HG03159 (cell line): ENCODE data around the gene SSBP2.

Experiments used
- ATAC-seq: cut with Tn5 transposase; IDR thresholded peaks from one replicate; pipeline ENCODE4 v1.9.1; 2021; ENCODE audit warnings: mild to moderate bottlenecking, moderate library complexity; ENCODE audit not compliant: unreplicated experiment

Gene SSBP2

DNA sequence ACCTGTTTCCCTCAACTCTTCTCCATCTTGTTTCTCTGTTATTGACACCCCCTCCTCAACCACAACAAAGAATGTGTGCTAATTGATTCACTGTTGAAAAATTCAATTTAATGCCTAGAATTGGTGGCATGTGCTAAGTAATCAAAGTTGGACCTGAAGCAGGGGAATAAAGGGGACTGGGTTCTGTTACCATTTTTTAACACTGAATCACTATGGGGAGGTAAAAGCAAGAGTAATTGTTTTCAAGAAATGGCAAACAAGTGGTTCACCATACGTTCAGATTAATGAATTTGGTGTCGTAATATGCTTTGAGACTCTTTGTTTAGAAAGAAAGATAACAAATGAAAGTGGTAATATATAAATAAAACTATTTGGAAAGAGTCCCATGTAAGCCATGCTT lies 17.0 kb upstream of the SSBP2 start:
- no peak for ATAC-seq

- ATAC-seq: no peak
These were observed 16.2 kb upstream of the SSBP2 start for GRCh38 chr5:81767097-81767496.

GRCh38 chr5:81766611-81767010 lies 15.7 kb upstream of the SSBP2 start:
- ATAC-seq: no peak

DNA sequence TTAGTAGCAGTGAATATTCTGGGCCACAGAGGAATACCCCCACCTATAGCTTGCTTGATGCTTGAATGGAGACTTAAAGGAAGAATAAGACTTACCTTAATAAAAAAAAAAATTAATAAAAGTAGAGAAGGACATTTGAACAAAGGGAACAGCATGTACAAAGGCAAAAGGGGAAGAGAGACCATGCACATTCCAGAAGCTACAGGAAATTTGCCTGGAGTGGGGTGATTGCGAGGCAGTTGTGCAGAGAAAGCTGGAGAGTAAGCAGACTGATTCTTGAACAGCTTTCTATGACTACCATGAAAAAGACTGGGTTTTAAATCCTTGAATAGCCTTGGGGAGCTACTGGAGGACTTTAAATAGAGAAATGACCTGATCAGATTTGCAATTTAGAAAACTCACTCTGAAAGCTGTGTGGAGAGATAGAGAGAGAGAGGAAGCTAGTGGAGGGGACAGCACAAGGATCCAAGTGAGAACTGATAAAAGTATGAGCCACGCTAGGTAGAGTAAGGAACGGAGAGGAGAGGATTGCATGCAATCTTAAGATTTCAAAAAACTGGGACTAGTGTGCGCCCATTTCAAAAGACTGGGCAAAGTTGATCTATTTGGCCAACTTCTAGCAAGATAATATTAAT lies 12.5 kb upstream of the SSBP2 start:
- no peak for ATAC-seq

GRCh38 chr5:81762853-81763252 lies 12.0 kb upstream of the SSBP2 start:
- no peak for ATAC-seq

DNA sequence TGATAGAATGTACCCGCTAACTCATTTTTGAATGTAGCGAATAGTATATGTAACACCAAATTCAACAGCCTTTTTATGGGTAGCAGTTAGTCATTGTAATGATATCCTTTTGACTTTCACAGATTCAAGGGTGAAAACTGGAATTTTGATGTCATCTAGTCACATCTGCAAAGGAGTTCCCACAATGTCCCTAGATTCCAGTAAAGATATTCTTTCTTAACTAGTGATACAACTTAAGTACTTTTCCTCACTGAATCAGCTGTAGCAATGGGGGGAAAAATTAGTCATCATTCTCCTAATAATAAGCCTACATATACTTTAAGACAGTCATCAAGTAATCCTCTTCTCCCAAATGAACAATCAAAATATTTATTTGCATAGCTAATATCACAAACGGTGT lies 11.5 kb upstream of the SSBP2 start:
- no peak for ATAC-seq

GRCh38 chr5:81761970-81762369 lies 11.1 kb upstream of the SSBP2 start:
- ATAC-seq: no peak

DNA sequence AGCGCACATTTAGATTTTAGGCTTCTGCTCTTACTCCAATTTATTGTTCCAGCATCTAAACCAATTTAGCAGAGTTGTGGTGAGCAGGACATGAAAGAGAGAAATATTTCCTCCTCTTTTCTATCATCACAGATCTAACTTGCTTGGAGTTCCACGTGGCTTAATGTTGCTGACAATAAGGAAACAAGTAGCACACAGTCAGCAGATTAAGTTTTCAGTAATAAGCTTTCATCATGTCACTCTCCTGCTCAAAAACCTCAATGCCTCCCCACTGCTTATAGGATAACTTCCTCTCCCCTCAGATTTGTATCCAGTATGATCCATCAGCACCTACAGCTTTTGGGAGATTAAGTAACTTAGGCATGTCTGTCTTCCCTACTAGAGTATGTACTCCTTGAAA lies 10.4 kb upstream of the SSBP2 start:
- no peak for ATAC-seq

GRCh38 chr5:81760521-81760920 lies 9.6 kb upstream of the SSBP2 start:
- no peak for ATAC-seq

- ATAC-seq: no peak
These were observed 8.7 kb upstream of the SSBP2 start for GRCh38 chr5:81759632-81760005.

DNA sequence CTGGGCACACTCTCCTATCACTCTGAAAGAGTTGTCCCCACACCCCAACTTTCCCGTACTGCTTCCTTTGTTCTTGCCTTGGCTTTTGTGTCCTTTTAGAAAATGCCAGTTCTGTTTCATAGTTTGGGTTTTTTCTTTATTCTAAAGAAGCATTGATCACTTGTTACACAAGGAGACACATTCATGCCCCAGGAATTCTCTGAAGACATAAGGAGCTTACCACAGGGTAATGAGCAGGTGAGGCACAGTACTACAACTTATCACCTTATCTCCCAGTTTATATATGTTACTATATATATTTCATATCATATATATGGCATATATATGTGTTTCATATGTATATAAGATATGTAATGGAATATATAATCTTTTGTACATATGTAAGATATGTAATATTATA lies 6.5 kb upstream of the SSBP2 start:
- no peak for ATAC-seq

DNA sequence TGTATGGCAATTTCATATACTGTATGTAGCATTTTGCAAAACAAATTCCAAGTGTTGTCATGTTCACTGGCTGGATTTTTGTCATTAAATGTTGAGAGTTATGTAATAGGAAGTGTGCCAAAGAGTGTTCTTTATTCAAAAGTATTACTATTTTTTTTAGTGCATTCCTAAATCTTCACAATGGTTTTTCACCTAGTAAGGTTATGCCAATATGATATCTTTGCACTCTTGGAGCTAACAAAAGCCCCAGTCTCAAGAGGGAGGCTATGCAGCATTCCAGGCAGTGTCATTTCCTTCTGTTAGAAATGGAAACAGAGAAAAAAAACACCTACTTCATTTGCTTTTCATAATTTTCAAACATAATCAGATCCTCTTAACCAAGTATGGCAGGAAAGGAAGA lies 5.1 kb upstream of the SSBP2 start:
- ATAC-seq: no peak

DNA sequence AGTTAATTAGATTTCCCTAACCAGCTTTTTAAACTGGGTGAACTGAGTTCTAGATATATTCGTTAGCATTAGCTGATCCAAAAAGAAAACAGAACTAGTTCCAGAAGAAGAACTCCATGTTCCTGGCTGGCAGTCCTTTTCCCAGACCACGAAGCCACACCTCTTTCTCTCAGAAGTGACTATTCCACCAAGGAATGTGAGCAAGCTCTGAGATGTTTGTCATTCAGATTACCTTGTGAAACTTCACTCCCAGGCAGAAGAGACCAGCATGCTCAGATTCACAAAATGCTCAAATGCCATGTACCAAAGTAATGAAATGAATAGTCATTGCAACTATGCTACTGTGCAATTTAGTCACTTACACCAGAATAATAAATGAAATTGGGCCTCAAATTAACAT lies 4.4 kb upstream of the SSBP2 start:
- ATAC-seq: no peak

- ATAC-seq: no peak
These were observed 3.7 kb upstream of the SSBP2 start for GRCh38 chr5:81754621-81755020.

DNA sequence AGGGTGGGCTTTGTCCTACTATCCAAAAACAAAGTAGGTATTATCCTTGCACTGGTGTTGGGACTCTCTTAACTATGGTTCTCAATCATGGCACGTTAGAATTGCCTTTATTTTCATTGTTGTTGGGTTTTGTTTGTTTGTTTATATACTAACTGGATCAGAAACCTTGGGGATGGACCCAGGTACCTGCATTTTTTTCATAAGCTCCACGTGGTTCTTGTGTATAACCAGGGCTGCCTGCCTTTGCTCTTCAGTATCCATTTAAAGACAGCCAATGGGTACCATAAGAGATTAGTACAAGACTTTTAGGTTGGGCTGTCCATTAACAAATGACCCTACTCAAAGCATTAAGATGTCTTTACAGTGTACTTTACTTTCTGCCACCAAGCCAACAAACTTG lies 2.5 kb upstream of the SSBP2 start:
- no peak for ATAC-seq

GRCh38 chr5:81752644-81752963 lies 1.7 kb upstream of the SSBP2 start:
- ATAC-seq: no peak

DNA sequence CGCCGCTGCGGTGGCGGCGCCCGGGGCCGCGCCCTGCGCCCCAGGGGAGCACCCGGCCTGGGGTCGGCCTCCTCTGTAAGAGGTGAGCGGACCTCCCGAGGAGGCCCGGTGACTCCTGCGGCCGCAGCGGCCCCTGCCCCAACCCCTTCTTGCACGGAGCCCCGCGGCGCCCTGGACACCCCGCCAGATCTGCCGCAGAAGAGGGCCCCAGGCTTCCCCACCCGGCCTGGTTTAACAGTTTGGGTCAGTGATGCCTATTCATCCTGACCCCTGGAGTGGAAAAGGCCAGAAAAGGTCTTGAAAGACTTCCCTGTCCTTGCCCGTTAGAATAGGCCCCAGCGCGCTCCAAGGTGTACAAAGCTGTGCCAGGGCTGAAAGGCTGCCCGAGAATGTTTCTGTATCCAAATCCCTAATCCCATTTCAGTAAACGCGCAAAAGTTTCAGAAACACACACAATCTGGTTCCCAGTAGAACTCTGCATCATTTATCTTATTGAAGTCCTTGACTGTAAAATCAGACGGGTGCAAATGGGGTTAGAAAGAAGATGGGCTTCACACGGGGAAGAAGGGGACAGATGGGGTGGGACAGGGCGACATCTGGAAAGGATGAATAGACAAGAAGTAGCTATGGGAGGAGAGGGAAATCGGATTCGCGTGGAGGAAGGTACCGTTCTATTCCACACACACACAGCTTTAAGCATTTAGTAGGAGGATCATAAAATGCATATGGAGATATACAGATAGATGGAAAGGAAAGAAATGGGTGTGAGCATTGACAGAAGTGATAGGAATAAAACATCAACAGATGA lies 1.1 kb upstream of the SSBP2 start:
- ATAC-seq: no peak

- peak; percentile 25 for ATAC-seq
These were observed 439 bp downstream of the SSBP2 start for GRCh38 chr5:81750308-81751008.

DNA sequence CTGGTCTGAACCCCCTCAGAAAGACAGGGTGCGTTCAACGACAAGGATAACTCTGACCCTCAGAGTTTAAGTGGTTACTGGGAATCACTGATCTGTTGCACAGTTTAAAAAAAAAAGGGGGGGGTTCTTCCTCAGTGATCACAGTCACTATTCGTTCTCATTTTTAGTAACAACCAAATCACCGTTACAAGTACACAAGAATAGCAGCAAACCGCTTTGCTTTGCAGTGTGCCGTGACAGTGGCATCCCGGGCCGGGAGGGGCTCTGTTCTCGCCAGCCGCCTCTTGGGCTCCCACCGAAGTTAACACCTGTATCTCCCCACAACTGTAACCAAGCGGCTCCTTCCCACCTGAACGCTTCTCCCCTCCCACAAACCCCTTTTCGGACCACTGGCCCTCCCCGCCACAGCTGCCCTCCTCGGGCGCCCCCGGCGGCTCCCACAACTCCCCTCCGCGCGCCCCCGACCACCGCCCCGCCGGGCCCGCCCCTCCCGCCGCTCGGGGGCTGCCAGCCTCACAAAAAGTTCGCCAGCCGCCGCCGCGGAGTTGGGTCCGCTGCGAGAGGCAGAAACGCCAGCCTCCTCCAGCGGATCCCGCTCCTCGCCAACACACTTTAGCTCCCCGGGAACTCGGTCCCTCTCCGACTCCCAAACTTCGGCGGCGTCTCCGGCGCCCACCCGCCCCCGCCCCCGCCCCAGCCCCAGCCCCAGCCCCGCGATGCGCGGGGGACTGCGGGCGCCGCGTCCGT lies 1.2 kb downstream of the SSBP2 start:
- ATAC-seq: peak; percentile 46

- ATAC-seq: no peak
These were observed 1.7 kb downstream of the SSBP2 start for GRCh38 chr5:81749192-81749560.

DNA sequence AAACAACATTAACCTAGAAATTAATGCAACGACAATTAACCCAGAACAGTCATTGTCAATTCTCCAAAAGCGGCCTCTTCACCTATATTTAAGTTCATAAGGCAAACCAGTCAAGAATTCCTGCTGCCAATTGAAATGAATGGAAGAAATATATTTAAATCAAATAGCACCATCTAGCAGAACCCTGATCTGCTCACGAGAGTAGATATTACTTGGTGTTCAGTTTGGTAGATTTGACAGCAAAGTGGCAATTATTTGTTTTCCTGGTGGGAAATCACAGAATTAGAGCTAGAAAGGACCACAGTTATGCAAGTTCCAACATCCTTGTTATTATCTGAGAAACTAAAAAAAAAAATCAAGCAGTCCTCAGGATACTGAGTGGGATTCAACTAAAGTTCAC lies 2.3 kb downstream of the SSBP2 start:
- ATAC-seq: no peak

DNA sequence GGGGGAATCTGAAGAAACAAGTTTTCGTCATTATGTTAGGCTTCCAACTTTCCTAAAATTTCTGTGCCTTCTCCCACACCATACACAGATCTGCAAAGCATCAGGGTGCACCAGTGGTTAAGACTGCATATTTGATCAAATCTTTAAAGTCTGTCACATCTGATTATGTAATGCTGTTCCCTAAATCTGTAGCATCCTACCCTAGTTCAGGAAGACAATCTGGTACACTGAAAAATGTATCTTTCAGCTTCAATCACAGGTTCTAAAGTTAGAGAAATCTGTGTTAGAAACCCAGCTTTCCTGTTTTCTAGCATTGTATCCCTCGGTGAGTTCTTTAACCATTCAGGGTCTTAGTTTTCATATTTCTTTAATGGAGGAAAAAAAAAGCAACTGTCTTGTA lies 3.9 kb downstream of the SSBP2 start:
- ATAC-seq: no peak
